Measurements from ENCODE around the gene PRR7. TPM values are rescaled to one million over a fixed set of nuclear protein-coding genes. Genes with fewer than 3 reads are reported as not detected.

PRR7 gene
- total RNA-seq, 2 experiments from 2014 or later = 23.3 to 23.5 TPM

GRCh38 chr5:177443144-177443983 is 3.2 kb upstream of the PRR7 start:
- H3K4me1 ChIP-seq (ENCODE audit: insufficient read depth, low read length) = peaks cover 92% of the 10 kb centered on the region

GRCh38 chr5:177444106-177445051 is 2.2 kb upstream of the PRR7 start:
- Mint-ChIP-seq H3K36me3 (ENCODE audit: low read depth) (peaks cover 50% of the 10 kb centered on the region), H3K9me3 (no peaks in the 10 kb centered on the region), H3K4me1 (ENCODE audit: low read depth) (peaks cover 61% of the 10 kb centered on the region), H3K27ac (peak overlapping the region; percentile 88), H3K4me3 (peak overlapping the region; percentile 80), H3K27me3 (no peaks in the 10 kb centered on the region)
- no peaks in the 10 kb centered on the region for H3K27me3 ChIP-seq (ENCODE audit: control insufficient read depth in 1 of 2, insufficient read depth in 2 of 2, low read length in 2 of 2)
- H3K27ac ChIP-seq (ENCODE audit: low read depth in 1 of 2, low read length in 2 of 2) = peak overlapping the region; percentile 73 to 89
- no peak for TF ChIP-seq CTCF (IDR thresholded peaks at IDR 0.05)
- H3K4me3 ChIP-seq (ENCODE audit: low read length) = no peak overlapping the region
- ChIA-PET POLR2A (interaction anchor here (1.1 to 15.3 kb wide), 7 partner anchors 10 to 88 kb away, joined by 3 to 661 read pairs (median 59); partner anchors contain the start of genes F12, GRK6 and PFN3), CTCF (interaction anchor here (1.5 to 16.6 kb wide), 5 partner anchors 10 to 75 kb away, joined by 6 to 352 read pairs (median 22); partner anchors contain the start of genes F12 and PFN3)
- peaks cover 87% of the 10 kb centered on the region for H3K4me1 ChIP-seq (ENCODE audit: insufficient read depth, low read length)
- peak in 5 of 14 experiments; percentile 29 to 85 (median 30) for DNase-seq
- intact Hi-C loops (cut with DNase I, micrococcal nuclease) = loop anchor here (1.0 to 2.0 kb wide), 3 partner anchors 14 to 40 kb away; partner anchors contain the start of gene GRK6 (in 1 of the 2)
- no peaks in the 10 kb centered on the region for H3K9me3 ChIP-seq (ENCODE audit: control insufficient read depth in 1 of 2, insufficient read depth in 1 of 2, low read length in 2 of 2)
- ATAC-seq (ENCODE audit: poor library complexity) = peak; percentile 24
- H3K36me3 ChIP-seq (ENCODE audit: insufficient read depth, low read length) = peaks cover 37% of the 10 kb centered on the region

More at GRCh38 chr5:177443144-177443983, 3.2 kb upstream of the PRR7 start:
- intact Hi-C loops (cut with DNase I, micrococcal nuclease) = no loop called here
- Histone ChIP-seq H3K9me3 (ENCODE audit: control insufficient read depth in 1 of 2, insufficient read depth in 1 of 2, low read length in 2 of 2) (no peaks in the 10 kb centered on the region), H3K4me3 (ENCODE audit: low read length) (no peak overlapping the region), H3K36me3 (ENCODE audit: insufficient read depth, low read length) (peaks cover 45% of the 10 kb centered on the region), H3K27ac (ENCODE audit: low read depth in 1 of 2, low read length in 2 of 2) (peak overlapping the region; percentile 18 to 89), H3K27me3 (ENCODE audit: control insufficient read depth in 1 of 2, insufficient read depth in 2 of 2, low read length in 2 of 2) (no peaks in the 10 kb centered on the region)
- Mint-ChIP-seq H3K9me3 (no peaks in the 10 kb centered on the region), H3K4me3 (no peak overlapping the region), H3K27ac (peak overlapping the region; percentile 88), H3K27me3 (no peaks in the 10 kb centered on the region), H3K4me1 (ENCODE audit: low read depth) (peaks cover 65% of the 10 kb centered on the region), H3K36me3 (ENCODE audit: low read depth) (peaks cover 60% of the 10 kb centered on the region)
- ATAC-seq (ENCODE audit: poor library complexity) = no peak
- ChIA-PET POLR2A (interaction anchor here (0.6 to 15.3 kb wide), 6 partner anchors 11 to 87 kb away, joined by 3 to 661 read pairs (median 72); partner anchors contain the start of genes F12, GRK6 and PFN3), CTCF (interaction anchor here (1.5 to 16.6 kb wide), 4 partner anchors 11 to 53 kb away, joined by 6 to 352 read pairs (median 42); partner anchors contain the start of genes F12 and PFN3)
- TF ChIP-seq CTCF (IDR thresholded peaks at IDR 0.05) = no peak
- DNase-seq = peak in 2 of 14 experiments; percentile 11 to 38
